ENCODE data around the gene APOF.

- TF ChIP-seq POLR2AphosphoS5 (IDR thresholded peaks at IDR 0.05), result no peak
- no peak for TF ChIP-seq EP300 (IDR thresholded peaks at IDR 0.05)
These were observed 26.1 kb downstream of the APOF start for GRCh38 chr12:56336361-56337167.

Data from suprapubic skin (tissue), 4 donors.